Spleen (tissue), 11 donors: ENCODE measurements around the gene PPP1R9B. TPM values are rescaled to one million over a fixed set of nuclear protein-coding genes. Genes with fewer than 3 reads are reported as not detected.

ENCODE experiments used
- DNase-seq: peaks from one replicate; pipeline ENCODE4 v3.0.0-alpha.2; 2020
- H3K27ac ChIP-seq, 8 donors: fragments of 200-600 bp; sonication (generic) in 7 of 8; 1 replicate in 4 of 8; 2 replicates in 4 of 8; pipeline versions ENCODE4 v1.5.0 to v1.8.0; 2016 to 2021; ENCODE audit warnings: inconsistent platforms in 4 of 8, mild to moderate bottlenecking in 4 of 8, moderate library complexity in 1 of 8
- H3K27me3 ChIP-seq, 7 donors: fragments of 200-600 bp; sonication (generic) in 6 of 7; replicated peaks in 1 of 7; 1 replicate in 4 of 7; 2 replicates in 3 of 7; pipeline versions ENCODE4 v1.5.0 to v1.8.0; 2016 to 2021; ENCODE audit warnings: inconsistent platforms in 3 of 7, mild to moderate bottlenecking in 1 of 7
- H3K36me3 ChIP-seq, 6 donors: fragments of 200-600 bp; sonication (generic) in 5 of 6; 1 replicate in 4 of 6; 2 replicates in 2 of 6; pipeline versions ENCODE4 v1.5.0 to v1.8.0; 2016 to 2021; ENCODE audit warnings: inconsistent platforms in 2 of 6
- H3K4me1 ChIP-seq, 6 donors: fragments of 200-600 bp; sonication (generic) in 5 of 6; 1 replicate in 3 of 6; 2 replicates in 3 of 6; pipeline versions ENCODE4 v1.5.0 to v1.8.0; 2016 to 2021; ENCODE audit warnings: inconsistent platforms in 3 of 6
- H3K4me3 ChIP-seq, 8 donors: fragments of 200-600 bp; sonication (generic) in 7 of 8; 1 replicate in 4 of 8; 2 replicates in 4 of 8; pipeline versions ENCODE4 v1.5.0 to v1.8.0; 2016 to 2021; ENCODE audit warnings: inconsistent platforms in 4 of 8, mild to moderate bottlenecking in 4 of 8, moderate library complexity in 2 of 8
- H3K9me3 ChIP-seq, 8 donors: fragments of 200-600 bp; sonication (generic) in 7 of 8; 1 replicate in 4 of 8; 2 replicates in 4 of 8; pipeline versions ENCODE4 v1.5.0 to v1.8.0; 2016 to 2021; ENCODE audit warnings: inconsistent platforms in 4 of 8
- POLR2A ChIP-seq, 3 donors: fragments of 450-650 bp; IDR thresholded peaks; one replicate each; pipeline ENCODE4 v1.5.1; 2017; ENCODE audit warnings: antibody characterized with exemption in 3 of 3, mild to moderate bottlenecking in 1 of 3
- POLR2AphosphoS5 ChIP-seq, 3 donors: sonication (generic); formaldehyde crosslinking; IDR thresholded peaks; one replicate each; pipeline ENCODE4 v1.5.1; 2017; ENCODE audit warnings: antibody characterized with exemption in 3 of 3
- WGBS, 5 donors: extraction: QIAGEN DNeasy Blood & Tissue Kit in 3 of 5; methylation state at CpG; one replicate each; pipeline versions ENCODE4 v1.1.5 to v1.1.7; 2013 to 2018; 5-methylcytosine and 5-hydroxymethylcytosine counted together
- intact Hi-C: fragments of 100-400 bp; cut with DNase I; formaldehyde crosslinking; loops from one replicate; pipeline ENCODE4 v1.15.0; 2023; ENCODE audit warnings: low total_unique reads
- polyA plus RNA-seq, 3 donors: library from polyadenylated mRNA; stranded (reverse); fragments of 200-250 nt; gene quantifications; one replicate each; pipeline ENCODE4 v1.2.1, GENCODE V29; 2013
- total RNA-seq, 7 donors: library from RNA; depleted of rRNA in 3 of 7; stranded (reverse); fragments of >200 nt in 3 of 7; fragmentation: NEBNext Ultra II Directional in 4 of 7; extraction: Animal tissue kit (Norgen Biotek cat#: 25700) in 4 of 7; gene quantifications; one replicate each; pipeline versions ENCODE4 v1.1.0 to v1.2.1, GENCODE V29; 2016 to 2021
- TF ChIP-seq, protein P1 (sequence below), 11 experiments: fragments of 200-600 bp in 7 of 11; fragments of 450-650 bp in 4 of 11; sonication (generic) in 4 of 11; IDR thresholded peaks in 8 of 11; conservative IDR thresholded peaks in 3 of 11; 1 replicate in 7 of 11; 2 replicates in 4 of 11; pipeline versions ENCODE4 v1.4.0 to v1.8.0; 2016 to 2021; ENCODE audit warnings: antibody characterized with exemption in 11 of 11, inconsistent platforms in 4 of 11, mild to moderate bottlenecking in 1 of 11
- donor health status: healthy with polysubstance abuse.
- donor health status: DM: no; HTN: no; CAD: no; lungs with moderate emphysema.
- donor health status: DM: no; HTN: no; CAD: no.
- donor health status: Bipolar disorder and iron deficiency.
- donor health status: healthy.
- donor health status: DM: no; HTN: no; CAD: no.
- donor health status: DM: yes; HTN: yes; CAD: no.

Gene PPP1R9B
- total and polyA plus RNA-seq, 10 donors = 30.0 to 136 (median 86.2) TPM

DNA sequence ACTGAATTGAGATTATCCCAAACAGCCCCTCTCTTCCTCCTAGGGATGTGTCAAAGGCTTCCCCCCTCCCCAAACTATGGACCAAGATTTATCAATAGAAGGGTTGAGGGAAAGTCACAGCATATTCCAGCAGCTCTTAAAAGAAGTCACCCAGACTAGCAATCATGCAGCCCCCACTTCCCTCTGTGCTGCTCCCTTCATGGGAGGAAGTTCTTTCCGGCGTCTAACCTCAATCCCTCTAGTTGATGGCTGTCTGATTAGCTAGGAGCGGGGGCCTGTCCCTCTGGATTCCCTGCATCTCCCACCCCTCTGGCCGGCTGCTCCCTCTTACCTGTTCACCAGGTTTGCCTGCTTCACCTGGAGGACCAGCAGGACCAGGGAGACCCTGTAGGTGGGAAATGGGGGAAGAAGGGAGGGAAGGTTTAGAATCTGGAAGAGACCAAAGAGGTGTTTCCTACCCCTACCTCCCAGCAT lies 41.7 kb upstream of the PPP1R9B start:
- H3K36me3 ChIP-seq = peaks cover 0 to 98% (median 2%) of the 10 kb centered on the region in 6 donors
- H3K27ac ChIP-seq = no peak overlapping the region
- no peak for DNase-seq
- H3K4me1 ChIP-seq = peaks cover 0 to 12% (median 0%) of the 10 kb centered on the region in 6 donors
- intact Hi-C loops = no loop called here
- no peak for TF ChIP-seq POLR2A (IDR thresholded peaks at IDR 0.05)
- WGBS, 5 donors = 68 to 80% (median 79%) methylated on average over 4 of the region's 4 CpGs
- no peaks in the 10 kb centered on the region for H3K9me3 ChIP-seq
- peaks cover 0 to 5% (median 0%) of the 10 kb centered on the region in 7 donors for H3K27me3 ChIP-seq
- no peak overlapping the region for H3K4me3 ChIP-seq

DNA sequence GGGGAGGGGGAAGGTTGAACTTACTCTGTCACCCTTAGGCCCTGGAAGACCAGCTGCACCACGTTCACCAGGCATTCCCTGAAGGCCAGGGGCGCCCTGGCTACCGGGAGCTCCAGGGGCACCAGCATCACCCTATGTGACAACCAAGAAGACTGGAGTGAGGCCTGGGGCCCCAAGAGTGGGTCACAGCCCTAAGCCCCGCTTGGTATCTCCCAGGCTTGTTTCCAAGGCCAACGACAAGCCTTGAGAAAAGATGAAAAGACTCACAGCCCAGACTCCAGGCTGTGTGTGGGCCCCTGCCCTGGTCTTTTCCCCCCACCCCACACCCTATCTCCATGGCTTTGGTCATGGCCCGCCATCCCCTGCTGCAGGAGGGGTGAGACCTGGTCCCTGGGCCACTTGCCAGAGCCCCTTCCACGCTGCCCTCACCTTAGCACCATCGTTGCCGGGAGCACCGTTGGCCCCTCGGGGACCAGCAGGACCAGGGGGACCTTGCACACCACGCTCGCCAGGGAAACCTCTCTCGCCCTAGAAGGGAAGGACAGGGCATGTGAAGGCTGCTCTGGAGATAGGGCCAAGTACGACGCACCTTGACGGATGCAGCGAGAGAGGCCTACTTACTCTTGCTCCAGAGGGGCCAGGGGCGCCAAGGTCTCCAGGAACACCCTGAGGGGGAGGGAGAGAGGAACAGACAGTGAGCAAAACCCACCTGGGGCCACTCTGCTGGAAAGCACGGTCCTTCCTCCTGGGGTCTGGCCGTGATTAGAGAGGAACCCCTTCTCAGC lies 41.1 kb upstream of the PPP1R9B start:
- Histone ChIP-seq H3K4me1 (peaks cover 0 to 12% (median 0%) of the 10 kb centered on the region in 6 donors), H3K27ac (no peak overlapping the region), H3K36me3 (peaks cover 0 to 99% (median 2%) of the 10 kb centered on the region in 6 donors), H3K9me3 (no peaks in the 10 kb centered on the region), H3K4me3 (no peak overlapping the region), H3K27me3 (peaks cover 0 to 5% (median 0%) of the 10 kb centered on the region in 7 donors)
- intact Hi-C loops = no loop called here
- TF ChIP-seq, protein P1, sequence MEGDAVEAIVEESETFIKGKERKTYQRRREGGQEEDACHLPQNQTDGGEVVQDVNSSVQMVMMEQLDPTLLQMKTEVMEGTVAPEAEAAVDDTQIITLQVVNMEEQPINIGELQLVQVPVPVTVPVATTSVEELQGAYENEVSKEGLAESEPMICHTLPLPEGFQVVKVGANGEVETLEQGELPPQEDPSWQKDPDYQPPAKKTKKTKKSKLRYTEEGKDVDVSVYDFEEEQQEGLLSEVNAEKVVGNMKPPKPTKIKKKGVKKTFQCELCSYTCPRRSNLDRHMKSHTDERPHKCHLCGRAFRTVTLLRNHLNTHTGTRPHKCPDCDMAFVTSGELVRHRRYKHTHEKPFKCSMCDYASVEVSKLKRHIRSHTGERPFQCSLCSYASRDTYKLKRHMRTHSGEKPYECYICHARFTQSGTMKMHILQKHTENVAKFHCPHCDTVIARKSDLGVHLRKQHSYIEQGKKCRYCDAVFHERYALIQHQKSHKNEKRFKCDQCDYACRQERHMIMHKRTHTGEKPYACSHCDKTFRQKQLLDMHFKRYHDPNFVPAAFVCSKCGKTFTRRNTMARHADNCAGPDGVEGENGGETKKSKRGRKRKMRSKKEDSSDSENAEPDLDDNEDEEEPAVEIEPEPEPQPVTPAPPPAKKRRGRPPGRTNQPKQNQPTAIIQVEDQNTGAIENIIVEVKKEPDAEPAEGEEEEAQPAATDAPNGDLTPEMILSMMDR (IDR thresholded peaks at IDR 0.05 in 8 of 11, conservative IDR thresholded peaks at IDR 0.05 in 3 of 11) = no peak
- TF ChIP-seq POLR2AphosphoS5 (IDR thresholded peaks at IDR 0.05) (no peak), POLR2A (IDR thresholded peaks at IDR 0.05) (no peak)
- DNase-seq = no peak
- WGBS, 5 donors = 68 to 83% (median 82%) methylated on average over 15 to 21 of the region's 21 CpGs

DNA sequence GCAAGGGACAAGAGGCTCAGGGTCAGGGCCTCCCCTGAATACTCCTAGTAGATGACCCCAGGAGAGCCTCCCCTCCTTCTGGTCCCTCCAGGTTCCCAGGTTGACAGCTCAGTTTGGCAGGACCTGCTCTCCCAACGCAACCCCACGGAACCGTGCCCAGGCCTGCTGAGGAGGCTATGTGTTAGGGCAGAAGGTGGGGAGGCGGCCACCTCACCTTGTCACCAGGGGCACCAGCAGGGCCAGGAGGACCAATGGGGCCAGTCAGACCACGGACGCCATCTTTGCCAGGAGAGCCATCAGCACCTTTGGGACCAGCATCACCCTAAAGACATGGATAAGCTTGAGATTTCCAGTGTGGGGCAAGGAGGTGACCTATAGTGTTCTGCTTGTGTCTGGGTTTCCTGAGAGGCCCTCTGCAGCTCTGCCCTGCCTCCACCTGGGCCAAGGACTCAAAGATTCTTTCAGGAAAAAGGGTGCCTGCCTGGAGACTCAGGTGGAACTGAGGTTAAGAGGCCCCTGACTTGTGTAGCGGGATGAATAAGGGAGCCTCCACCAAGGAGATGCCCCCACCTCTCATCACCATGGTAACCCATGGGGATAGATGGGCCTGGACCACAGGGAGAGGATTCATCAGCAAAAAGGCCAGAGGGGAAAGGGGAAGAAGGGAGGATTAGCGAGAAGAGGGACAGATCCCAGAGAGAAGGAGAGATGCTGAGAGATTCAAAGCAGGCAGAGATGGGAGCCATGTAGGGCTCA lies 40.3 kb upstream of the PPP1R9B start:
- intact Hi-C loops = no loop called here
- no peak for DNase-seq
- WGBS, 5 donors = 91 to 96% (median 93%) methylated on average over 3 to 8 of the region's 8 CpGs
- TF ChIP-seq POLR2A (IDR thresholded peaks at IDR 0.05) = no peak
- TF ChIP-seq, protein P1 (IDR thresholded peaks at IDR 0.05 in 8 of 11, conservative IDR thresholded peaks at IDR 0.05 in 3 of 11) = no peak
- no peak for TF ChIP-seq POLR2AphosphoS5 (IDR thresholded peaks at IDR 0.05)
- Histone ChIP-seq H3K36me3 (peaks cover 0 to 99% (median 2%) of the 10 kb centered on the region in 6 donors), H3K4me1 (peaks cover 0 to 15% (median under 1%) of the 10 kb centered on the region in 6 donors), H3K9me3 (no peaks in the 10 kb centered on the region), H3K27ac (no peak overlapping the region), H3K27me3 (peaks cover 0 to 5% (median 0%) of the 10 kb centered on the region in 7 donors), H3K4me3 (no peak overlapping the region)

DNA sequence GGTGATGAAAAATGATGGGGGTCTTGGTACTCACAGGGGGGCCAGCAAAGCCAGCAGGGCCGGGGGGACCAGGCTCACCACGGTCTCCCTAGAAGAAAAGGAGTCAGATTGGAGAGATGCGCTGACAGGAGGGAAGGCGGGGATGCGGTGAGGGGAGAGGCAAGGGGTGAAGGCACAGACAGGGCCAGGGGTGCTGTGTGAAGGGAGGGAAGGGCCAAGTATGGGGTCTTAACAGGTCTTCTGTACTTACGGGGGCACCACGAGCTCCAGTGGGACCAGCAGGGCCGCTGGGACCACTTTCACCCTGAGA lies 39.8 kb upstream of the PPP1R9B start:
- whole genome bisulfite sequencing, 5 donors = 82 to 92% (median 90%) methylated on average over 7 to 8 of the region's 8 CpGs
- peaks cover 0 to 20% (median 5%) of the 10 kb centered on the region in 6 donors for H3K4me1 ChIP-seq
- no peak overlapping the region for H3K27ac ChIP-seq
- H3K9me3 ChIP-seq = no peaks in the 10 kb centered on the region
- H3K4me3 ChIP-seq = no peak overlapping the region
- peaks cover 0 to 98% (median 1%) of the 10 kb centered on the region in 6 donors for H3K36me3 ChIP-seq
- TF ChIP-seq POLR2AphosphoS5 (IDR thresholded peaks at IDR 0.05) (no peak), POLR2A (IDR thresholded peaks at IDR 0.05) (no peak)
- TF ChIP-seq, protein P1 (IDR thresholded peaks at IDR 0.05 in 8 of 11, conservative IDR thresholded peaks at IDR 0.05 in 3 of 11) = no peak
- no peak for DNase-seq
- peaks cover 0 to 5% (median 0%) of the 10 kb centered on the region in 7 donors for H3K27me3 ChIP-seq
- intact Hi-C loops = no loop called here
